ENCODE data around the gene FBXO31. TPM values are rescaled to one million over a fixed set of nuclear protein-coding genes. Genes with fewer than 3 reads are reported as not detected.

The FBXO31 gene
- total RNA-seq, 1 donor from 2014 or later, result 34.7 TPM

GRCh38 chr16:87295259-87295658, 88.3 kb downstream of the FBXO31 start:
- H3K4me3 Mint-ChIP-seq (ENCODE audit: unreplicated experiment), result no peak overlapping the region
- DNase-seq (ENCODE audit: extremely low spot score, unreplicated experiment), result no peak

GRCh38 chr16:87293990-87294389, 89.6 kb downstream of the FBXO31 start:
- Mint-ChIP-seq H3K4me1 (ENCODE audit: unreplicated experiment) (peaks cover 4% of the 10 kb centered on the region), H3K27ac (ENCODE audit: unreplicated experiment) (no peak overlapping the region), H3K27me3 (ENCODE audit: unreplicated experiment) (no peaks in the 10 kb centered on the region), H3K36me3 (ENCODE audit: unreplicated experiment) (peaks cover 6% of the 10 kb centered on the region), H3K9me3 (ENCODE audit: unreplicated experiment) (peaks cover 9% of the 10 kb centered on the region), H3K4me3 (ENCODE audit: unreplicated experiment) (no peak overlapping the region)
- DNase-seq (ENCODE audit: extremely low spot score, unreplicated experiment), result no peak
- no peak for TF ChIP-seq CTCF (IDR thresholded peaks at IDR 0.05)

More at GRCh38 chr16:87295259-87295658, 88.3 kb downstream of the FBXO31 start:
- Mint-ChIP-seq H3K27ac (ENCODE audit: unreplicated experiment) (no peak overlapping the region), H3K9me3 (ENCODE audit: unreplicated experiment) (peaks cover 9% of the 10 kb centered on the region), H3K4me1 (ENCODE audit: unreplicated experiment) (peaks cover 3% of the 10 kb centered on the region), H3K36me3 (ENCODE audit: unreplicated experiment) (peaks cover 6% of the 10 kb centered on the region), H3K27me3 (ENCODE audit: unreplicated experiment) (no peaks in the 10 kb centered on the region)
- TF ChIP-seq CTCF (IDR thresholded peaks at IDR 0.05), result no peak

- peaks cover 4% of the 10 kb centered on the region for H3K4me1 Mint-ChIP-seq (ENCODE audit: unreplicated experiment)
Observed at GRCh38 chr16:87291944-87292343, 91.6 kb downstream of the FBXO31 start.

GRCh38 chr16:87288753-87289362, 94.7 kb downstream of the FBXO31 start:
- no peak for DNase-seq (ENCODE audit: extremely low spot score, unreplicated experiment)
- Mint-ChIP-seq H3K36me3 (ENCODE audit: unreplicated experiment) (peaks cover 14% of the 10 kb centered on the region), H3K4me3 (ENCODE audit: unreplicated experiment) (no peak overlapping the region), H3K9me3 (ENCODE audit: unreplicated experiment) (peaks cover 26% of the 10 kb centered on the region), H3K27ac (ENCODE audit: unreplicated experiment) (no peak overlapping the region), H3K4me1 (ENCODE audit: unreplicated experiment) (peaks cover 4% of the 10 kb centered on the region), H3K27me3 (ENCODE audit: unreplicated experiment) (no peaks in the 10 kb centered on the region)
- TF ChIP-seq CTCF (IDR thresholded peaks at IDR 0.05), result no peak

More at GRCh38 chr16:87291944-87292343, 91.6 kb downstream of the FBXO31 start:
- TF ChIP-seq CTCF (IDR thresholded peaks at IDR 0.05), result no peak
- Mint-ChIP-seq H3K36me3 (ENCODE audit: unreplicated experiment) (peaks cover 9% of the 10 kb centered on the region), H3K27me3 (ENCODE audit: unreplicated experiment) (no peaks in the 10 kb centered on the region), H3K27ac (ENCODE audit: unreplicated experiment) (no peak overlapping the region), H3K9me3 (ENCODE audit: unreplicated experiment) (peaks cover 20% of the 10 kb centered on the region), H3K4me3 (ENCODE audit: unreplicated experiment) (no peak overlapping the region)
- DNase-seq (ENCODE audit: extremely low spot score, unreplicated experiment), result no peak

DNA sequence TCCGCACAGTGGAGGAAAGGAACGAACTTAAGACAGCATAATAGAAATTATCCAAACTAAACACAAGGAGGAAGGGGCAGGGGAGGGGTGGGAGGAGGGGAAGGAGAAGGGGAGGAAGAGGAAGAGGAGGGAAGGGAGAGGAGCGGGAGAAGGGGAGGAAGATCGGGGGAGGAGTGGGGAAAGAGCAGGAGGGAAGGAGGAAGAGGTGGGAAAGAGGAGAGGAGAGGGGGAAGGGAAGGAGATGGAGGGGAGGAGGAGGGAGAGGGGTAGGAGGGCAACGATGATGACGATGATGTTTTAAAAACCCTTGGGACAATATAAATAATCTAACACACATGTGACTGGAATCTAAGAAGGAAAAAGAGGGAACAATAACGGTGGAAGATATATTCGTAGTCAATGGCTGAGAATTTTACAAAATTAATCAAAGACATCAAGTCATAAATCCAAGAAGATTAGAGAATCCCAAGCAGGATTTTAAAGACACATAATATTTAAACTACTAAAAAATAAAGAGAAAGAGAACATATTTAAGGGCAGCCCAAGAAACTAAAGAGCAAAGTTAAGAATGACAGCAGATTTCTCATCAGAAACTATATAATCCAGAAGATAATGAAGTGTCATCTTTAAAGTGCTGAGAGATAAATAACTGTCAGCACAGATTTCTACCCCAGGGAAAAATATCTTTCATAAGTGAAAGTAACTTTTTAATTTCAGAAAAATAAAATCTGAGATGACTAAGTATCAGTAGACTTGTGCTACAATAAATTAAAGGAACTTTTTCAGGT, 96.5 kb downstream of the FBXO31 start:
- H3K36me3 Mint-ChIP-seq (ENCODE audit: unreplicated experiment), result peaks cover 12% of the 10 kb centered on the region
- H3K9me3 Mint-ChIP-seq (ENCODE audit: unreplicated experiment), result peaks cover 23% of the 10 kb centered on the region
- no peak for TF ChIP-seq CTCF (IDR thresholded peaks at IDR 0.05)
- no peak overlapping the region for H3K27ac Mint-ChIP-seq (ENCODE audit: unreplicated experiment)
- DNase-seq (ENCODE audit: extremely low spot score, unreplicated experiment), result no peak
- H3K4me3 Mint-ChIP-seq (ENCODE audit: unreplicated experiment), result no peak overlapping the region
- H3K27me3 Mint-ChIP-seq (ENCODE audit: unreplicated experiment), result no peaks in the 10 kb centered on the region
- peaks cover 4% of the 10 kb centered on the region for H3K4me1 Mint-ChIP-seq (ENCODE audit: unreplicated experiment)

Data from osteocyte (in vitro differentiated cells).